Activated T-cell treated with anti-CD3 and anti-CD28 coated beads for 24 hours (primary cell): ENCODE results near the gene LRRC26.
"Not testable (repeated sequence)": the region's sequence is repeated elsewhere in the genome, so short reads cannot be mapped to it uniquely, and the experiment has no call there.

Source experiments
- DNase-seq: peaks from one replicate; pipeline ENCODE4 v3.0.0-alpha.2; 2020; ENCODE audit warnings: low read depth

LRRC26 gene

GRCh38 chr9:137135154-137135553 lies 34.7 kb downstream of the LRRC26 start:
- not testable (repeated sequence) for DNase-seq

GRCh38 chr9:137134191-137134590 lies 35.7 kb downstream of the LRRC26 start:
- DNase-seq: no peak

GRCh38 chr9:137130176-137130755 lies 39.6 kb downstream of the LRRC26 start:
- no peak for DNase-seq

GRCh38 chr9:137129456-137130175 lies 40.2 kb downstream of the LRRC26 start:
- peak; percentile 87 for DNase-seq

- no peak for DNase-seq
Measured at GRCh38 chr9:137128862-137129455, 40.9 kb downstream of the LRRC26 start.

- DNase-seq: no peak
Measured at GRCh38 chr9:137128158-137128861, 41.5 kb downstream of the LRRC26 start.

- DNase-seq: no peak
Measured at GRCh38 chr9:137127301-137128157, 42.3 kb downstream of the LRRC26 start.

GRCh38 chr9:137126786-137127185 lies 43.1 kb downstream of the LRRC26 start:
- DNase-seq: no peak

- DNase-seq: not testable (repeated sequence)
Measured at GRCh38 chr9:137123952-137124462, 45.8 kb downstream of the LRRC26 start.

GRCh38 chr9:137123468-137123837 lies 46.4 kb downstream of the LRRC26 start:
- DNase-seq: no peak

GRCh38 chr9:137122796-137123467 lies 46.9 kb downstream of the LRRC26 start:
- not testable (repeated sequence) for DNase-seq

- DNase-seq: not testable (repeated sequence)
Measured at GRCh38 chr9:137121927-137122795, 47.7 kb downstream of the LRRC26 start.
